GM21576 (cell line): ENCODE measurements around the gene ZNF320.
"Not testable (repeated sequence)": the region's sequence is repeated elsewhere in the genome, so short reads cannot be mapped to it uniquely, and the experiment has no call there.

ENCODE experiments used
- ATAC-seq: cut with Tn5 transposase; IDR thresholded peaks from one replicate; pipeline ENCODE4 v1.9.1; 2021; ENCODE audit warnings: mild to moderate bottlenecking, moderate library complexity; ENCODE audit not compliant: unreplicated experiment

The ZNF320 gene

DNA sequence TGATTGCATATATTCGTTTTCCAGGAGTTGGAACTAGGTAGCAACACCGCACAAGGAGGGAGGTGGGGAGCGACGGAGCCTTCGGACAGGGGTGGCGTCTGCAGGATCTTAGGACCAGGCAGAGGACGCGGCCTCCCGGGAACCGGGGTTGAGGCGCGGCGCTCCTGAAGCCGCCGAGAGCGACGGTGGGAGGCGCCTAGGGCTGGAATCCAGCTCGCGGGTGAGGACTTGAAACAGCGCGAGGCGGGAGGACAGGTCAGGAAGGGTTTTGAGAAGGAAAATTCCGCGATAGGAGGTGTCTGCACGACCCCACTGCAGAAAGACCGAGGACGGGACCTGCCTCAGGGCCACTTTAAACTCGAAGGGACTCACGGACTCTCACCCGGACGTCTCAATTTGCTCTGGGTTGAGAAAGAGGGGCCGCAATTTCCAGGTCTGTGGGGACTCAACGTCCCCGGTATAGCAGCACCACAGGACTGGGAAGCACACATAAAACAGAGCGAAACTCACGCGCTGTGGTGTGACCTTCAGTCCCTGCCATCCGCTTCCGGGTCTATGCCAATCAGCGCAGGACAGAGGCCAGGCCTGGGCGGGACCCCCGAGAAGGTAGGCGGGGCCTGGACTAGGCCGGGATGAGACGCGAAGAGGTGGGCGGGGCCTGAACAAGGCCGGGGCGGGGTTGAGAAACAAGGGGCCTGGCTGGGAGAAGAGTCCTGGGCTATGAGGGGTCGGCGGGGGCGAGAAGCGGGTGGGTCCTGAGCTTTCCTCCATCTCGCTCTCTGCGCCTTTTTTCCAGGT, at the start of gene ZNF320:
Gene ZNF320, minus strand, starts transcription at position 498 of the 798 bp plus-strand sequence. CDS start 7,380 bp downstream, outside the sequence.
- peak; percentile 94 for ATAC-seq

DNA sequence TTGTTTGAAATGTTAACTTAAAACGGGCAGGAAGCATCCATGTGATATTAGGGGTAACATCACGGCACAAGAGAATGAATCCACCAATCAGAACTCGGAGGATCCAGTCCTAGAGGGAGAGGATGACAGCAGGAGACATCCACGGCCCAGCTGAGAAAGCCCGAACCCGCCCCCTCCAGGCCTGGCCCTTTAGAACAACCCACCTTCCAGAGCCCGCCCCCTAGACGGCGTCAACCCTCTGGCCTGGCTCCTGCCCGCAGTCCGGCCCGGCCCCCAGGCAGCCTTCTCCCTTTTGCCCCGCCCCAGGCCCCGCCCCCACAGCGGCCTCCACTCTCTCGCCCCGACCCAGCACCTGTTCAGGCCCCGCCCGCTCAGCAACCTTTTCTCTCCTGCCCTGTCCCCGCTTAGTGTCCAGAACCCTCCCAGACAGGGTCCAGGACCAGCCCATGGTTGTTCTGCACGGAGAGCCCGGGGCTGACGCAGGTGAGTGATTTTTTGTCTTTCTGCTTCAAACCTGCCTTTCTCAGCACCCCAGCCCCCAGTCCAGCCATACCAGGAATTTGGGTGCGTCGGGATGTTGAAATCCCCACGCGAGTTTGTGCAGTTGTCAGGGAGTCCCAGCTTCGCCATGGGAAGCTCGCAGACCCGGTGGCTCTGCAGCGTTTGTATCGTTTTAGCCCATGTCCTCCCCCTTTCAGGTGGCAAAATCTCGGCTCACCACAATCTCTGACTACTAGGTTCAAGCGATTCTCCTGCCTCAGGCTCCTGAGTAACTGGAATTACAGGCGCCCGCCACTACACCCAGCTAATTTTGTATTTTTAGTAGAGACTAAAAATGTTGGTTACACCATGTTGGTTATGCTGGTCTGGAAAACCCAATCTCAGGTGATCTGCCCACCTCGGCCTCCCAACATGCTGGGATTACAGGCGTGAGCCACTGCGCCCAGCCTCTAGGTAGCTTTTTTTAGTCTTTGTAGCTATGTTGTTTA, 49.2 kb upstream of the ZNF320 start:
- no peak for ATAC-seq

DNA sequence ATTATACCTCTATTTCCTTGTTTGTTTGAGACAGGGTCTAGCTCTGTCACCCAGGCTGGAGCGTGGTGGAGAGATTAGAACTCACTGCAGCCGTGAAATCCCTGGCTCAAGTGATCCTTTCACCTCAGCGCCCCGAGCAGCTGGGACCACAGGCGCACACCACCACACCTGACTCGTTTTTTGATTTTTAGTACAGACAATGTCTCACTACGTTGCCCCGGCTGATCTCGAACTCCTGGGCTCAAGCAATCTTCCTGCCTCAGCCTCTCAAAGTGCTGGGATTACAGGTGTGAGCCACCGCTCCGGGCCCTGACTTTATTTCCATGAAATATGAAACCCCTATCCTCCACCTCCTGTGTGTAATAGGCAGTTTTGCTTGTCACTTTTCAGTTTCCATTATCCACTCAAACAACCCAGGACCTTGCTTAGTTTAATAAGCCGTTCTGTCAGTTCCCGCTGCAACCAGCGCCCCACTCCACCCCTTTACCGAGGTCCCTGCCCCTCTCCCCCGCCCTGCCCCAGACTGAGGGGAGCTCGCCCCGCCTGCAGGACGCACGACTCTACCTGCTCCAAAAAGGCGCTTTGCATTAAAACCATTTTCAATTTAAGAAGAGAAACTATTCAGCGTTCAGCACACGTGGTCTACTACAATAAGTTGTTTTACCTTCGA, 48.4 kb upstream of the ZNF320 start:
- ATAC-seq, result no peak

DNA sequence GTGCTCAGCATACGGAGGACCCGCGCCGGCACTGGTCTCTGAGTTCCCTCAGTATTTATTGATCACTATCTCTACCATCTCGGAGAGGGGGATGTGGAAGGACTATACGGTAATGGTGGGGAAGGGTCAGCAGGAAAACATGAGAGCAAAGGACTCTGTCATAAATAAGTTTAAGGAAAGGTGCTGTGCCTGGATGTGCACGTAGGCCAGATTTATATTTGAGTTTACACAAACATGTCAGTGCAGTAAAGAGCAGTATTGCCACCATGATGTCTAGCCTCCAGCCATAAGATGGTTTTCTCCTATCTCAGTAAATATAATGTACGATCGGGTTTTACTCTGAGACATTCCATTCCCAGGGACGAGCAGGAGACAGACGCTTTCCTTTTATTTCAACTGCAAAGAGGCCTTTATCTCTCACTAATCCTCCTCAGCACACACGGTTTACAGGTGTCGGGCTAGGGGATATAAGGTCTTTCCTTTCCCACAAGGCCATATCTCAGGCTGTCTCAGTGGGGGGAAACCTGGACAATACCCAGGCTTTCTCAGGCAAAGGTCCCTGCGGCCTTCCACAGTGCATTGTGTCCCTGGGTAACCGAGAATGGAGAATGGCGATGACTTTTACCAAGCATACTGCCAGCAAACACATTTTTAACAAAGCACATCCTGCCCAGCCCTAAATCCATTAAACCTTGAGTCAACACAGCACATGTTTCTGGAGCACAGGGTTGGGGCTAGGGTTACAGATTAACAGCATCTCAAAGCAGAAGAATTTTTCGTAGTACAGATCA, 47.5 kb upstream of the ZNF320 start:
- ATAC-seq, result not testable (repeated sequence)

DNA sequence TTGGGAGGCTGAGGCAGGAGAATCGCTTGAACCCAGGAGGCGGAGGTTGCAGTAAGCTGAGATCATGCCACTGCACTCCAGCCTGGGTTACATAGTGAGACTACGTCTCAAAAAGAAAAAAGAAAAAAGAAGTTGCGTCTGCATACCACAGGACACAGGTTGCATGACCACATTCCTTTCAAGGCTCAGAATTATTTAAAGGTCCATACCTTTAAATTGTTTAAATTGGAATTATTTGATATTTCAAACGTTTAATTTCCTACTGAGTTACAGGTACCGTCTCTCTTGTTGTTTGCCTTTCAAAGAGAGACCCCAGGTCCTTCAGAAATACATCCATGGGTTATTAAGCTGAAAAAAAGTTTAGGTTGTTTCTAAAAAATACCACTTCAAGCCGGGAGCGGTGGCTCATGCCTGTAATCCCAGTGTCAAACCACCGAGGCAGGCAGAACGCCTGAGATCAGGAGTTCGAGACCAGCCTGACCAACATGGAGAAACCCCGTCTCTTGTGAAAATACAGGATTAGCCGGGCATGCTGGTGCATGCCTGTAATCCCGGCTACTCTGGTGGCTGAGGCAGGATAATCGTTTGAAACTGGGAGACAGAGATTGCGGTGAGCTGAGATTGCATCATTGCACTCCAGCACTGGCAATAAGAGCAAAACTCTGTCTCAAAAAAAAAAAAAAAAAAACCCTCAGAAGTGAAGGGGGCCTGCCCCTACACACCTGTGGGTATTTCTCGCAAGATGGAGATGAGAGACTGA, 46.6 kb upstream of the ZNF320 start:
- no peak for ATAC-seq

DNA sequence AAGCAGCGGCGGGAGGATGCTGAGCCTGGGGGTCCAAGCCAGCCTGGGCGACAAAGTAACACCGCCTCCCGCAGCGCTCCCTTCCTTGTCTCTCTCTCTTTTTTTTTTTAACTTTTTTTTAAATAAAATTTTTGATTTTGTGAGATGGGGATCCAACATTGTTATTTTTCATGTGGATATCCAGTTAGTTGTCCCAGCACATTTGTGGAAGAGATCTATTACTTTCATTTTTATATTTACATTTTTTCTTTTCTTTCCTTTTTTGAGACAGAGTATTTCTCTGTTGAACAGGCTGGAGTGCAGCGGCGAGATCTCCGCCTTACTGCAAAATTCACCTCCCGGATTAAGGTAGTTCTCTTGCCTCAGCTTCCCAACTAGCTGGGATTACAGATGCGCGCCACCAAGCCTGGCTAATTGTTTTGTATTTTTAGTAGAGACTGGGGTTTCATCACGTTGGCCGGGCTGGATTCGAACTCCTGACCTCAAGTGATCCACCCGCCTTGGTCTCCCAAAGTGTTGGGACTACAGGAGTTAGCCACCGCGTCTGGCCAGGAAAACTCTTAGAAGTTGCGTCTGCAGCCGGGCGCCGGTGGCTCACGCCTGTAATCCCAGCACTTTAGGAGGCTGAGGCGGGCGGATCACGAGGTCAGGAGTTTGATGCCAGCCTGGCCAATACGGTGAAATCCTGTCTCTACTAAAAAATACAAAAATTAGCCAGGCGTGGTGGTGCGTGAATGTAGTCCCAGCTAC, 45.9 kb upstream of the ZNF320 start:
- no peak for ATAC-seq

DNA sequence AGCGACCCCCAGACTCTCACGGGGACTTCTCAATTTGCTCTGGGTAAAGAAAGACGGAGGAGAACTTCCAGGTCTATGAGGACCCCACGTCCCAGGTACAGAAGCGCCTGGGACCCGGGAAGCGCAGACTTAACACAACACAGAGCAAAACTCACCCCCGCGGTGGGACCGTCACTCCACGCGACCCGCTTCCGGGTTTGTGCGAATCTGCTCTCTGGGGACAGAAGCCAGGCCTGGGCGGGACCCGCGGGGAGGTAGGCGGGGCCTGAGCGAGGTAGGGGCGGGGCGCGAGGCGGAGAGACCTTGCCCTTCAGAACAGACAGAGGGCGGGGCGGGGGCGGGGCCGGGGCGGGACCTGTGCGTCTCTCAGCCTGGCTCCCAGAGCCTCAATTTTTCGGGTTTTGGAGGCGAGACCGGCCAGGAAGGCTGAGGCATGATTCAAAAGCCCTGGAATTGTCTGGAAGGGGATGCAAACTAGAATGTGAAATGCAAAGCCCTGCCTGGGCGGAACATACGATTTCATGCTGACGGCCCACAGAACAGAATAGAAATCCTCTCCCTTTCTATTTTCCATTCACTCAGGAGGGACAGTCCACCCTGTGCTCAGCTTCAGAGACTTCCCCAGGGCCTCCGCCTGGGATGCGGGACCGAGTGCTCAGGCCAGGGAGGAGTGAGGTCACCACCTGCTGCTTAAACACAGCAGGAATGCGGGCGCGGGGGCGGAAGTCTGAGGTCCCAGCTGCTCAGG, 45.1 kb upstream of the ZNF320 start:
- peak; percentile 91 for ATAC-seq

DNA sequence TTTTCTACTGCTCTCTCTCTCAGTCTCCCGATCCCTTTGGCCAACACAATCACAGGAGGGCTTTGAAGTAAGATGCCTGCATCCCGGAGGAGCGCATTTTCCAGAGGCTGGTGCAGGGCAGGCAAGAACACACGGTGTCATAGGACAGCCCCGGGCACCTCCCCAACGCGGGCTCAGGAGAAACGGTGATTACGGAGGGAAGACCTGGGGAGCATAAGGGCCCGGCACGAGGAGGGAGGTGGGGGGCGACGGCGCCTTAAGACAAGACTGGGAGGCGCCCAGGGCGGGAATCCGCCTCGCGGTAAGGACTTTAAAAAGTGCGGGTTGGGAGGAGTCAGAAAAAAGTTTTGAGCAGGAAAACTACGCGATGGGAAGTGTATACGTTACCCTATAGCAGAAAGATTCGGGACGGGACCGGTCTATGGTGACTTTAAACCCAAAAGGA, 44.5 kb upstream of the ZNF320 start:
- peak; percentile 32 for ATAC-seq

DNA sequence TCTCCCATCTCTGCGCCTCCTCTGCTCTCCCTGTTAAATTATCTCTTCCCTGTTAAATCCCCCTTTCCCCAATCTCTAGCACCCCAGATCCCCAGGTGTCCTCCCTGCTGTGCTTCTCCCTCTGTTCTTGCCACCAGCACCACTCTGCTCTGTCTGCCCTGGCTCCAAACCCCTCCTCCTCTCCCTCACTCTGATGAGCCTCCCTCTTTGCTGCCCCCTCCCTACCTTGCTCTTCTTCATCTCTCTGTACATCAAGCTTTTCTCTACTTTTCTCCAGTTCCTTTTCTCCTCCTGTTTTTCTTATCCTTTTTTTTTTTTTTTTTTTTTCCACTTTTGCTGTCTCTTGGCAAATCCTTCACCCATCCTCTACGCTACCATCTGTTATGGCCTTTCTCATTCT, 44.1 kb upstream of the ZNF320 start:
- not testable (repeated sequence) for ATAC-seq

DNA sequence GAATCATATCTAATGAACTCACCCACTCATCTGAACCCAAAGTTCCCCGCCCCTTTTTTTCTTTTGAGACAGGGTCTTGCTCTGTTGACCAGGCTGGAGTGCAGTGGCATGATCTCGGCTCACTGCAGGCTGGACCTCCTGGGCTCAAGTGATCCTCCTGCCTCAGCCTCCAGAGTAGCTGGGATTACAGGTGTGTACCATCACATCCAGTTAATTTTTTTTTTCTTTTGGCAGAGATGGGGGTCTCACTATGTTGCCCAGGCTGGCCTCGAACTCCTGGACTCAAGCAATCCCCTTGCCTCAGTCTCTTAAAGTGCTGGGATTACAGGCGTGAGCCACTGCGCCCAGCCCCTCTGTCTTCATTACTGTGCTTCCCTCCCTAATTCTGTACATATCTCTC, 43.5 kb upstream of the ZNF320 start:
- not testable (repeated sequence) for ATAC-seq

DNA sequence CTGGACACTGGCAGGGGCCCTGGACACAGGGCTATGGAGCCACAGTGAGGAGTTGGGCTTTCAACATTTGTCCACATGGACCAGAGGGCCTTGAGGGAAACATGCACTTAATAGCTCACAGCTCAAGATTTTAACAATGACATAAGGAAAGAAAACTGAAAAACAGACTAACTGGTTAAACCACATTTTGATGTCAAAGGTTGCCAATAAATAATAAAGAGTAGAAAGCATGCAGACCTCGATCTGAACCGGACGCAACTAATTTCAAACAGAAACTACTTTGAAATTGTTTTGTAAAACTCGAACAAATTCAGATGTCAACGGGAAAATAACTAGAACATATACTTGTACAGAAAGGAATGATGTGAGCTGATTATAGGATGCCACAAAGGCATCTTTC, 41.3 kb upstream of the ZNF320 start:
- no peak for ATAC-seq

DNA sequence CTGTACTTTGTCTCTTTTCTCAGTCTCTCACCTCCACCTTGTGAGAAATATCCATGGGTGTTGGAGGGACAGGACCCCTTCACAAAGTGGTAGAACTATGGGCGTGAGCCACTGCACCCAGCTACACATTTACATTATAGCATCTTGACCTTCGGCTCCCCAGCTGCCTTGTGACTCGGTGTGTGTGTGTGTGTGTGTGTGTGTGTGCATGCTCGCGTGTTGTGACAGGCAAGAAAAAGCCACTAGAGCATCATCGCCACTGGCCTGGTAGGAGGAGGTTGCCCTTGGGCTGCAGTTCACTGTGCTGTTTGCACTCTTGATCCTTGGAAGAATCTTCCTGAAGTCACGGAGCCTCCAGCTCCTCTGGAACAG, 39.5 kb upstream of the ZNF320 start:
- no peak for ATAC-seq

DNA sequence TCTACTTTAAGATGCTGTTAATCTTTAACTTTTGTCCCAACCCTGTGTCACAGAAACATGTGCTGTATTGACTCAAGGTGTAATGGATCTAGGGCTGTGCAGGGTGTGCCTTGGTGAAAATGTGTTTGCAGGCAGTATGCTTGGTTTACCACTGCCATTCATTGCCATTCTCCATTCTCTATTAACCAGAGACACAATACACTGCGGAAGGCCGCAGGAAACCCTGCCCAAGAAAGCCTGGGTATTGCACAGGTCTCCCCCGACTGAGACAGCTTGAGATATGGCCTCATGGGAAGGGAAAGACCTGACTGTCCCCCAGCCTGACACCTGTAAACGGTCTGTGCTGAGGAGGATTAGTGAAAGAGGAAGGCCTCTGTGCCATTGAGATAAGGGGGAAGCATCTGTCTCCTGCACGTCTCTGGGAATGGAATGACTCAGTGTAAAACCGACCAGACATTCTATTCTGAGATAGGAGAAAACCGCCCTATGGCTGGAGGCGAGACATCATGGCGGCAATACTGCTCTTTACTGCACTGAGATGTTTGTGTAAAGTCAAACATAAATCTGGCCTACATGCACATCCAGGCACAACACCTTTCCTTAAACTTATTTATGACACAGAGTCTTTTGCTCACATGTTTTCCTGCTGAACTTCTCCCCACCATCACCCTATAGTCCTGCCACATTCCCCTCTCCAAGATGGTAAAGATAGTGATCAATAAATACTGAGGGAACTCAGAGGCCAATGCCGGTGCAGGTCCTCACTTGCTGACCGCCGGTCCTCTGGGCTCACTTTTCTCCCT, 38.9 kb upstream of the ZNF320 start:
- no peak for ATAC-seq

DNA sequence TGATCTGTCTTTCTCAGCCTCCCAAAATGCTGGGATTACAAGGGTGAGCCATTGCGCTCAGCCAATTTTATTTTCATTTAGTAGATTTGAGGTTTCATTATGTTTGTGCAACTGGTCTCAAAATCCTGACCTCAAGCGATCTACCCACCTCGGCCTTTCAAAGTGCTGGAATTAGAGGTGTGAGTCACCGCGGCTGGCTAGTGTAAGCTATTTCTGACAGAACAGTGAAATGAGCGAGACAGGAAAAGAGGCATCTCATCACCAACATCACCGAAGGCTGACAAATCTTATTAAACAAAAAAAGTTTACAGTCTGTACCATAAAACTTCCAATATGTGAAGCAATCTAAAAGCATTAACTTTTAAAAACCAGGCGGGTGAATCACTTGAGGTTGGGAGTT, 38.0 kb upstream of the ZNF320 start:
- ATAC-seq, result no peak

DNA sequence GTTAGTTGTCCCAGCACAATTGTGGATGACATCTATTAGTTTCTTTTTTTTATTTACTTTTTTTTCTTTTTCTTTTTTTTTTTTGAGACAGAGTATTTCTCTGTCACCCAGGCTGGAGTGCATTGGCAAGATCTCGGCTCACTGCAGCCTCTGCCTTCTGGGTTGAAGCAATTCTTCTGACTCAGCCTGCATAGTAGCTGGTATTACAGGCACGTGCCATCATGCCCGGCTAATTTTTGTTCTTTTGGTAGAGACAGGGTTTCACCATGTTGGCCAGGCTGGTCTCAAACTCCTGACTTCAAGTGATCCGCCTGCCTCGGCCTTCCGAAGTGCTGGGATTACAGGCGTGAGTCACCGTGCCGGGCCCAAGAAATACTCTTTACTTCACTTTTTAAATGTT, 27.2 kb upstream of the ZNF320 start:
- ATAC-seq, result not testable (repeated sequence)

DNA sequence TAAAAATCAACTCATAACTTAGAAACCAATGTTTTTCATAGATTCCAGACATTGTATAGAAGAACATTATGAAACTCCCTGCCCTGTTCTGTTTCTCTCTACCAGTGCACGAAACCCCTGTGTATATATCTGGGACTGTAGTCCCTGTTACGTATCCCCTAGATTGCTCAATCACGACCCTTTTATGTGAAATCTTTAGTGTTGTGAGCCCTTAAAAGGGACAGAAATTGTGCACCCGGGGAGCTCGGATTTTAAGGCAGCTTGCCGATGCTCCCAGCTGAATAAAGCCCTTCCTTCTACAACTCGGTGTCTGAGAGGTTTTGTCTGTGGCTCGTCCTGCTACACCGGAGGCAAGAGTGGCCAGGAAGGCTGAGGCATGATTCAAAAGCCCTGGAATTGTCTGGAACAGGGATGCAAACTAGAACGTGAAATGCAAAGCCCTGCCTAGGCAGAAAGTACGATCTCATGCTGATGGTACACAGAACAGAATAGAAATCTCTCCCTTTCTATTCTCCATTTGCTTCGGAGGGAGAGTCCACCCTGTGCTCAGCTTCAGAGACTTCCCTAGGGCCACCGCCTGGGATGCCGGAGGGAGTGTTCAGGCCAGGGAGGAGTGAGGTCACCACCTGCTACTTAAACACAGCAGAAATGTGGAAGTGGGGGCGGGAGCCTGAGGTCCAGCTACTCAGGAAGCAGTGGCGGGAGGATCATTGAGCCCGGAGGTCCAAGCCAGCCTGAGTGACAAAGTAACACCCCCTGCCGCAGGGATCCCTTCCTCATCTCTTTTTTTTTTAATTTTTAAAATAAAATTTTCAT, 26.6 kb upstream of the ZNF320 start:
- ATAC-seq, result no peak
